Stomach (tissue), 9 donors: Measurements from ENCODE around the gene AP5Z1. TPM values are rescaled to one million over a fixed set of nuclear protein-coding genes. Genes with fewer than 3 reads are reported as not detected.
A peak's percentile ranks its signal among the peaks of the same experiment; 100 is the strongest.

ENCODE experiments used
- DNase-seq, 2 donors: peaks; one replicate each; pipeline versions ENCODE4 v3.0.0 to v3.0.0-alpha.2; 2013 to 2019
- H3K27ac ChIP-seq, 5 donors: fragments of 200-600 bp in 4 of 5; sonication (generic) in 4 of 5; one replicate each; pipeline ENCODE4 v1.5.1; 2013 to 2019; ENCODE audit warnings: mild to moderate bottlenecking in 1 of 5, moderate library complexity in 1 of 5
- H3K27me3 ChIP-seq, 3 donors: fragments of 200-600 bp; sonication (generic); one replicate each; pipeline ENCODE4 v1.5.1; 2017 to 2019; ENCODE audit warnings: mixed run types in 1 of 3
- H3K36me3 ChIP-seq, 4 donors: fragments of 200-600 bp; sonication (generic); 1 replicate in 3 of 4; 2 replicates in 1 of 4; pipeline ENCODE4 v1.5.1; 2016 to 2019
- H3K4me1 ChIP-seq, 4 donors: fragments of 200-600 bp; sonication (generic); one replicate each; pipeline ENCODE4 v1.5.1; 2016 to 2019
- H3K4me3 ChIP-seq, 4 donors: fragments of 200-600 bp; sonication (generic) in 3 of 4; one replicate each; pipeline ENCODE4 v1.5.1; 2016 to 2019; ENCODE audit warnings: mild to moderate bottlenecking in 1 of 4
- H3K9me3 ChIP-seq, 4 donors: fragments of 200-600 bp; sonication (generic); one replicate each; pipeline ENCODE4 v1.5.1; 2016 to 2019
- CTCF ChIP-seq, 7 experiments: fragments of 450-650 bp in 4 of 7; fragments of 200-600 bp in 3 of 7; sonication (generic) in 3 of 7; IDR thresholded peaks; one replicate each; pipeline ENCODE4 v1.5.1; 2016 to 2019; ENCODE audit warnings: antibody characterized with exemption in 7 of 7, control low read depth in 2 of 7, mild to moderate bottlenecking in 1 of 7
- EP300 ChIP-seq: sonication (generic); formaldehyde crosslinking; IDR thresholded peaks from one replicate; pipeline ENCODE4 v1.6.1; 2017; ENCODE audit warnings: antibody characterized with exemption
- POLR2A ChIP-seq, 4 donors: fragments of 450-650 bp; IDR thresholded peaks; one replicate each; pipeline ENCODE4 v1.6.1; 2016; ENCODE audit warnings: antibody characterized with exemption in 4 of 4, control low read depth in 2 of 4, mild to moderate bottlenecking in 1 of 4, moderate library complexity in 1 of 4
- POLR2AphosphoS5 ChIP-seq, 3 donors: sonication (generic); formaldehyde crosslinking; IDR thresholded peaks; one replicate each; pipeline ENCODE4 v1.6.1; 2016; ENCODE audit warnings: antibody characterized with exemption in 3 of 3
- WGBS, 5 donors: extraction: QIAGEN DNeasy Blood & Tissue Kit in 3 of 5; methylation state at CpG; one replicate each; pipeline versions ENCODE4 v1.1.5 to v1.1.7; 2013 to 2018; 5-methylcytosine and 5-hydroxymethylcytosine counted together
- intact Hi-C: fragments of 100-400 bp; cut with DNase I; formaldehyde crosslinking; loops from one replicate; pipeline ENCODE4 v1.15.1; 2023; ENCODE audit warnings: low total_unique reads
- polyA plus RNA-seq, 3 donors: library from polyadenylated mRNA; stranded (reverse); fragments of 200-250 nt; gene quantifications; one replicate each; pipeline ENCODE4 v1.2.3, GENCODE V29; 2013
- total RNA-seq, 5 donors: library from RNA; depleted of rRNA; stranded (reverse); fragments of >200 nt; gene quantifications; one replicate each; pipeline versions ENCODE4 v1.1.0 to v1.2.3, GENCODE V29; 2014 to 2016
- donor health status: healthy with polysubstance abuse.
- donor health status: Bipolar disorder and iron deficiency.
- donor health status: healthy.

Gene AP5Z1
- total and polyA plus RNA-seq, 8 donors = 11.6 to 140 (median 42.3) TPM

DNA sequence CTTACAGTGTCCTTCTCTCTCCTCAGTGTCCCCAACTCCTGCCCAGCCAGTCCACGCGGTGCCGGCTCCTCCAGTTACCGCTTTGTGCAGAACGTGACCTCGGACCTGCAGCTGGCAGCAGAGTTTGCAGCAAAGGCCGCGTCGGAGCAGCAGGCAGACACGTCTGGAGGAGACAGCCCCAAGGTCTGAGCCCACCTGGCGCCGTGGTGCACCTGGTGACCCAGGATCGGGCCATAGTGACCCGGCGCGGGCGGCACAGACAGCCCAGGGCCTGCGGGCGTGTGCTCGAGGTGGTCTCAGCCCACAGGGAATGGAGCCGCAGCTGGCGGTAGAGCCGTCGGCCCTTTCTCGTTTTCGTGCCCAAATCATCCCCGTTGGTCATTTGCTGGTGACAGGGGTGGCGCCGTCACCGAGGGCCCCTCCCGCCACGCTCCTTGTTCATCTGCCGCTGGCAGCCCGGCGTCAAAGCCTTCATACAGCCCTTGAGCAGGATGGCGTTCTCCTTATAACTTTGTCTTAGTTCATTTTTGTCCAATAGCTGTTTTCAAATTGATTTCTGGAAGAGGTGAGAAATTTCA lies 20.9 kb upstream of the AP5Z1 start:
- DNase-seq = no peak
- Histone ChIP-seq H3K27ac (peak overlapping the region in 1 of 5 donors; percentile 42), H3K36me3 (peaks cover 47 to 75% (median 70%) of the 10 kb centered on the region in 4 donors), H3K9me3 (no peaks in the 10 kb centered on the region), H3K4me3 (no peak overlapping the region), H3K27me3 (no peaks in the 10 kb centered on the region), H3K4me1 (peaks cover 9 to 33% (median 23%) of the 10 kb centered on the region in 4 donors)
- 90 to 95% (median 93%) methylated on average over 21 to 36 of the region's 36 CpGs for WGBS, 5 donors
- intact Hi-C loops = loop anchor here (5.0 kb wide), 1 partner anchor 72 kb away; the partner anchor contains the start of gene FOXK1
- TF ChIP-seq POLR2A (IDR thresholded peaks at IDR 0.05) (no peak), EP300 (no peak), POLR2AphosphoS5 (IDR thresholded peaks at IDR 0.05) (no peak)

- intact Hi-C loops = no loop called here
- Histone ChIP-seq H3K27ac (no peak overlapping the region), H3K4me1 (peaks cover 9 to 33% (median 23%) of the 10 kb centered on the region in 4 donors), H3K4me3 (no peak overlapping the region), H3K27me3 (no peaks in the 10 kb centered on the region), H3K36me3 (peaks cover 53 to 76% (median 72%) of the 10 kb centered on the region in 4 donors), H3K9me3 (no peaks in the 10 kb centered on the region)
- no peak for TF ChIP-seq CTCF (IDR thresholded peaks at IDR 0.05)
- no peak for TF ChIP-seq POLR2A (IDR thresholded peaks at IDR 0.05)
- TF ChIP-seq EP300 = no peak
- no peak for TF ChIP-seq POLR2AphosphoS5 (IDR thresholded peaks at IDR 0.05)
- 90 to 97% (median 95%) methylated on average over 15 to 24 of the region's 24 CpGs for WGBS, 5 donors
- DNase-seq = no peak
Observed at GRCh38 chr7:4755045-4755444, 20.4 kb upstream of the AP5Z1 start.

- TF ChIP-seq POLR2A (IDR thresholded peaks at IDR 0.05) (no peak), CTCF (IDR thresholded peaks at IDR 0.05) (no peak), POLR2AphosphoS5 (IDR thresholded peaks at IDR 0.05) (no peak), EP300 (no peak)
- WGBS, 5 donors = 89 to 97% (median 96%) methylated on average over 16 to 19 of the region's 19 CpGs
- H3K27ac ChIP-seq = no peak overlapping the region
- H3K27me3 ChIP-seq = no peaks in the 10 kb centered on the region
- no peaks in the 10 kb centered on the region for H3K9me3 ChIP-seq
- H3K4me1 ChIP-seq = peaks cover 9 to 16% (median 12%) of the 10 kb centered on the region in 4 donors
- intact Hi-C loops = no loop called here
- H3K36me3 ChIP-seq = peaks cover 83 to 91% (median 89%) of the 10 kb centered on the region in 4 donors
- H3K4me3 ChIP-seq = no peak overlapping the region
- no peak for DNase-seq
Observed at GRCh38 chr7:4758111-4758510, 17.3 kb upstream of the AP5Z1 start.

- intact Hi-C loops = no loop called here
- WGBS, 5 donors = 93 to 97% (median 95%) methylated on average over 28 to 29 of the region's 29 CpGs
- Histone ChIP-seq H3K36me3 (peaks cover 90 to 98% (median 96%) of the 10 kb centered on the region in 4 donors), H3K4me1 (peaks cover 4 to 9% (median 6%) of the 10 kb centered on the region in 4 donors), H3K27ac (no peak overlapping the region), H3K27me3 (no peaks in the 10 kb centered on the region), H3K9me3 (no peaks in the 10 kb centered on the region), H3K4me3 (no peak overlapping the region)
- TF ChIP-seq POLR2AphosphoS5 (IDR thresholded peaks at IDR 0.05) (no peak), CTCF (IDR thresholded peaks at IDR 0.05) (no peak), EP300 (no peak), POLR2A (IDR thresholded peaks at IDR 0.05) (no peak)
- no peak for DNase-seq
Observed at GRCh38 chr7:4758791-4759190, 16.6 kb upstream of the AP5Z1 start.

DNA sequence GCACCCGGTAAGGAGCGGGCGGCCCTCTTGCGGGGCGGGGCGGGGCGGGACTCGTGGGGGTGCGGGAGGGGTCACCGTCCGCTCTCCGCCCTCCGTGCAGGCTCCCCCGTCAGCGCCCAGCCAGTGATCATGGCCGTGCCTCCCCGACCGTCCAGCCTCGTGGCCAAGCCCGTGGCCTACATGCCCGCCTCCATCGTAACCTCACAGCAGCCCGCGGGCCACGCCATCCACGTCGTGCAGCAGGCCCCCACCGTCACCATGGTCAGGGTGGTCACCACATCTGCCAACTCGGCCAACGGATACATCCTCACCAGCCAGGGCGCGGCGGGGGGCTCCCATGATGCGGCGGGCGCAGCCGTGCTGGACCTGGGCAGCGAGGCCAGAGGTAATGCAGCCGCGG lies 16.2 kb upstream of the AP5Z1 start:
- no peaks in the 10 kb centered on the region for H3K9me3 ChIP-seq
- intact Hi-C loops = no loop called here
- no peak overlapping the region for H3K27ac ChIP-seq
- no peak overlapping the region for H3K4me3 ChIP-seq
- DNase-seq = no peak
- H3K4me1 ChIP-seq = peaks cover under 1 to 5% (median 2%) of the 10 kb centered on the region in 4 donors
- 95 to 98% (median 96%) methylated on average over 23 to 40 of the region's 40 CpGs for WGBS, 5 donors
- peaks cover 93 to 100% (median 100%) of the 10 kb centered on the region in 4 donors for H3K36me3 ChIP-seq
- TF ChIP-seq POLR2A (IDR thresholded peaks at IDR 0.05) = no peak
- TF ChIP-seq EP300 = no peak
- TF ChIP-seq CTCF (IDR thresholded peaks at IDR 0.05) = no peak
- no peak for TF ChIP-seq POLR2AphosphoS5 (IDR thresholded peaks at IDR 0.05)
- no peaks in the 10 kb centered on the region for H3K27me3 ChIP-seq
